Activated naive CD4-positive, alpha-beta T cell treated with anti-CD3 and anti-CD28 coated beads, Interleukin-2, amount 50 U/mL, for 16 hours (primary cell): ENCODE measurements around the gene SRMS.
"Not testable (repeated sequence)": the region's sequence is repeated elsewhere in the genome, so short reads cannot be mapped to it uniquely, and the experiment has no call there.

ENCODE experiments used
- DNase-seq: peaks from one replicate; pipeline ENCODE4 v3.0.0-alpha.2; 2020

The SRMS gene

DNA sequence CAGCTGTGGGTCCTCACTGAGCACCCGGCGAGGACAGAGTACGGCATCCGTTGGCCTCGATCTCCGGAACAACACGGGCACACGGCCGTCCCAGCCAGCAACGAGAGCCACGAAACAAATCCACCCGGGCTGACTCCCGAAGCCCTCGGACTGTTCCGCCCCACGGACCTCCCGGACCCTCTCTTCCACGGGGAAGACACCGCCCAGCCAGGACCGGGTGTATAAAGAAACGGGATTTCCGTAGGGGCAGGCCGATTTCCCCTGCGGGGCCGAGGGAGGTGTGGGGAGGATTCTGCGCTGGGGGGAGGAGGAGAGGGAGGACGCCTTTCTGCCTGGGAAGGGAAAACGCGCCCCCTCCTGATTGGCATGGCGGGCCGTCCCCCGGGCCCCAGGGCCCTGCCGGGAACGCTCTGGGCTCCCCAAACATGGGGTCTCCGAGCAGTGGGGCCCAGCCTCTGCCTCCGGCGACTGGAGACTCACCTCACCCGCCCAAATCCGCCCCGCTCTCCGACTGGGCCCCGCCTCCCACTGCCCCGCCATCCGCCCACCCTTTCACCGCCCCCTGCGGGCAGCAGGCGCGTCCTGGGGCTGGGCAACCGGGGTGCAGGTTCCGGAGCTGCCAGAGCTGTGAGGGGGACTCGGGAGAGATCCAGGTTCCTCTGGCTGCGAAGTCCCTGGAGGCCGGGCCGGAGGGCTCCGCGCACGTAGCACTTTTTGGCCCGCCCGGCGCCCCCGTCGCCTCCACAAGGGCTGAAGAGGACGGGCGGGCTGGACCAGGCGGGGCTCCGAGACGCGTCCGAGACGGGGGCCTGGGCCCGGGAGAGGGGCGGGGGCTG lies 27.7 kb downstream of the SRMS start:
- DNase-seq = peak; percentile 57

DNA sequence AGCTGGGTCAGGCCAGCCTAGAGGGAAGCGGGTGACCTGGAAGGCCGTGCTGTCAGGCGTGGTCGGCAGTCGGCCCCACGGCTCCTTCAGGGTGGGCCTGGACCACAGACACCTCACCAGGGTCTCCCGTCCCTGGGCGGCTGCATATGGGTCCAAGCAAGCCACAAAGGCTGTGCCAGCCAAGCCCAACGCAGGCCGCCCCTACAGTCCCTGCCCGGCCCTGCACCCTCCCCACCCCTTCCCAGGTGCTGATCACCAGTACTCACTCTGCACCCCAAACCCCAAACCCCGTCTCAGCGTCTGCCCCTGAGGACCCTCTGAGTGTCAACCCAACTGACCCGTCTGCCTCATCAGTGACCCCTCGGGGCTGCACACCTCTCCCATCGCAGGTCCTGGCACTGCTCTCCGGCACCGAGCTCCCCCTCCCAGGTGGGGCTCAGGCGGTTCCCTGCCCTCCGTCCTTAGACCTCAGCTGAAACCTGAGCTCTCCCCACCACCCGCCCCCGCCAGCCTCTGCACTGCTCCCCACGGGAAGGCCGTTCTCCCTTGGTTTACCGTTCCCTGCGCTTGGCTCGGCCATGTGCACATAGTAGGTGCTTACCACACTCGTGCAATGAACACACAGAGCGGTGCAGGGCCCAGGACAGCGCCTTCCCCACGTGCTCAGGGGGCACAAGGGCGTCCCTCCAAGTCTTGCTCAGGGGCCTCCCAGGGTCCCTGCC lies 28.4 kb downstream of the SRMS start:
- no peak for DNase-seq

DNA sequence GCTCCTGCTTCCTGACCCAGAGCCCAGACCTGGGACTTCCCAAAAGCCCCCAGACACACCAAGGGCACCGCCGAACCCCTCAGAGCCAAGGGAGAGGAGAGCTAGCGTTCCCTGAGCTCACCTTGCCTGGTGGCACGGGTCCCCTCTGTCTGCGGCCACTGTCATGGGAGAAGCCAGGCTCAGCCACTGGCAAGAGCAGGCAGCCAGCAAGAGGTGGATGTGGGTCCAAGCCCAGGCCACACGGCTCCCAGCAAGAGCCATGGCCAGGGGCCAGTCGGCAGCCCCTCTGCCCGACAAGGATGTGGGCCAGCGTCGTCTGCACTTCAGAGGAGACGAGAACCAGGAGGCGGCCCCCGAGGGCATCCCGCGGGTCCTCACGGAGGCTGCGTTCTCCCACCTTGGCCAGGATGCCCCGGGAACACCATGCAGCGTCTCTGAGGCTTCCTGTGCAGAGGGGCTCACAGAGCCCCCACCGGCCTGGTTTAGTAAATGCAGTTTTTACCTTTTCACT lies 29.1 kb downstream of the SRMS start:
- DNase-seq = no peak

DNA sequence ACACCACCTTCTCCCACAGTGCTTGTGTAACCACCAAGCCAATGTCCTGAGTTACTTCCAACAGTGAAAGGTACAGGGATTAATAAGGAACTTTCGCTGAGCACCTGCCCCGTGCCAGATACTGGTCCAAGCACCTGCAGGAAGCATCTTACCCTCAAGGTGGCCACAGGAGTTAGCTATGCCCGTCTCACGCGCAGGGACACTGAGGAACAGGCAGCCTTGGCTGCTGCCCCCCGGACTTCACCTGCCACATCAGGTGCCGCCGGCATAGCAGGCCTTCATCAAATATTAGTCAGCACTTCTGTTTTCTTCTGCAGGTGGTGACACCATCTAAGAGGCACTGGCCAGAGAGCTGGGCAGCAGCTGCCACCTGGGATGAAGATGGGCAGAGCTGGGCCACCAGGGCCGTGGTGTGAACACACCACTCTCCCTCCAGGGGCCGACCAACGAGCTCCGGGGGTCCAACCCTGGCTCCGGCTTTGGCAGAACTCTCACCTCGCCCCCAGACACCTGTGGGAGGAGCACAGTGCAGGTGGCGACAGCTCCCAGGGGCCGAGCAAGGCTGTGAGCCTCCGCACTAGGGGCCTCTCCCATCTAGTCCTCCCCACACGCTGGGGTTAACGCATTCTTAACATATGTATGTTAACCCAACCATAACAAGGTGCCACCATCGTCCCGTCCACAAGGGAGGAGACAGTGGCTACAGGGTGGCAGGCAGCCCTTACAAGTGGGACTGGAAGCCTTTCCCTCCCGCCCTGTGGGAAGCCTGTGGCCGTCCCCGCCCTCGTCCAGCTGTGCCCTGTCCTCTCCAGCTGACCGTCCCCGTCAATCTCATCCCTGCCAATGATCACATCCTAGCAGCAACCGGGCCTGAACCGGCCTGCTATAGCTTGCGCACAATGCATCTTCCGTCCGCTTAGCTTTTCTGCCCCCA lies 29.9 kb downstream of the SRMS start:
- no peak for DNase-seq

DNA sequence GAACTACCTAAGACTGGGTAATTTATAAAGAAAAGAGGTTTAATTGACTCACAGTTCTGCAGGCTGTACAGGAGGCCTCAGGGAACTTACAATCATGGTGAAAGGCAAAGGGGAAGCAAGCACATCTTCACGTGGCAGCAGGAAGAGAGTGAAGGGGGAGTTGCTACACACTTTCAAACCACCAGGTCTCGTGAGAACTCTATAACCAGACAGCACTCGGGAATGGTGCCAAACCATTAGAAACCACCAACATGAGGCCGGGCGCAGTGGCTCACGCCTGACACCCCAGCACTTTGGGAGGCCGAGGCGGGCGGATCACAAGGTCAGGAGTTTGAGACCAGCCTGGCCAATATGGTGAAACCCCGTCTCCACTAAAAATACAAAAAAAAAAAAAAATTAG lies 33.0 kb downstream of the SRMS start:
- DNase-seq = not testable (repeated sequence)

DNA sequence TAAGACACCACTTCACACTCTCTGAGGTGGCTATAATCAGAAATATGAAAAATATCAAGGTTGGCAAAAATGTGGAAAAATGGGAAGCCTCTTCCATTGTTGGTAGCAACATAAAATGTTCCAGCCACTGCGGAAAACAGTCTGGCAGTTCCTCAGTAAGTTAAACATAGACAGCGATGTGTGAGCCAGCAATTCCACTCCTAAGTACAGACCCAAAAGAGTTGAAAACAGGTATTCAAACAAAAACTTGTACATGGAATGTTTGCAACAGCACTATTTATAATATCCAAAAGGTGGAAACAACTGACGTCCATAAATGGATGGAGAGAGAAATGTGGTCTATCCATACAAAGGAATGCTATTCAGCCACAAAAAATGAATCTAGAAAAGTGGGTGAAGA lies 34.3 kb downstream of the SRMS start:
- no peak for DNase-seq

DNA sequence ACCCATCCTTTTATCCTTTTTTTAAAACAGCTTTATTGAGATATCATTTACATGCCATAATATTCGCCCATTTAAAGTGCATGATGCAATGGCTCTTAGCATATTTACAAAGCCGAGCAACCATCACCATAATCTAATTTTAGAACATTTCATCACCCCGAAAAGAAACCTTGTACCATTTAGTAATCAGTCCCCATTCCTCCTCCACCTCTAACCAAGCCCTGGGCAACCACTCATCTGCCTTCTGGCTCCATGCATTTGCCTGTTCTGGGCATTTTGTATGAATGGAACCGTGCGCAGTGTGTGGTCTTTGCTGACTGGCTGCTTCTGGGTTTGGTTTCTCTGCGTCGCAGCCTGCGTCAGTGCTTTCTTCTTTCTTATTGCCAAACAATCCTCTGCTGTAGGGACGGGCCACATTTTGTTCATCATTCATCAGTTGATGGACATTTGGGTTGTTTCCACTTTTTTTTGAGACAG lies 38.4 kb downstream of the SRMS start:
- no peak for DNase-seq

DNA sequence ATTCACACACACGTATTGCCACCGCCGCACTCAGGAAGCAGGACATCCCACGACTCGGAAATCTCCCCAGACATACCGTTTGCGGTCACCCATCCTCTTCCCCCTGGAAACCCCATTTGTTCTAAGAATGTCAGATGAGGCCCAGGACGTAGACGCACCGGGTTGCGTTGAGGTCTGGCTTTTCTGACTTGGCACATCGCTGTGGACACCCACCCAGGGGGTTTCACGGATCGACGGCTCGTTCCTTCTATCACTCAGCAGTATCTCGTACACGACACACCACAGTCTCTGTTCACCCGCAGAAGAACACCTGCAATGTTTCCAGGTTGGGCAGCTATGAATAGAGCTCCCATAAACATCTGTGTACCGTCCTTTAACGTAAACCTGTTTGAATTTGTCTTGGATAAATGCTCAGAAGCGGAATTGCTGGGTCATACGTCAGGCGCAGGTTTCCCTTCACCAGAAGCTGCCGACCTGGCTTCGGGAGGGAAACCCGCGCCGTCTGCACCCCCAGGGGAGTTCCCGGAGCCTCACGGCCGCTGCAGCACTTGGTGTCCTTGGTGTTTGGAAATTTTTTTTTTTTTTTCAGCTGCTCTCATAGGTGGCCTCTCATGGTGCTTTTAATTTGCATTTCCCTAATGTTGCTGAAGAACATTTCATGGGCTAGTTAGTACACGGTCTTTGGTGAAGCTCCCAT lies 39.3 kb downstream of the SRMS start:
- DNase-seq = no peak

DNA sequence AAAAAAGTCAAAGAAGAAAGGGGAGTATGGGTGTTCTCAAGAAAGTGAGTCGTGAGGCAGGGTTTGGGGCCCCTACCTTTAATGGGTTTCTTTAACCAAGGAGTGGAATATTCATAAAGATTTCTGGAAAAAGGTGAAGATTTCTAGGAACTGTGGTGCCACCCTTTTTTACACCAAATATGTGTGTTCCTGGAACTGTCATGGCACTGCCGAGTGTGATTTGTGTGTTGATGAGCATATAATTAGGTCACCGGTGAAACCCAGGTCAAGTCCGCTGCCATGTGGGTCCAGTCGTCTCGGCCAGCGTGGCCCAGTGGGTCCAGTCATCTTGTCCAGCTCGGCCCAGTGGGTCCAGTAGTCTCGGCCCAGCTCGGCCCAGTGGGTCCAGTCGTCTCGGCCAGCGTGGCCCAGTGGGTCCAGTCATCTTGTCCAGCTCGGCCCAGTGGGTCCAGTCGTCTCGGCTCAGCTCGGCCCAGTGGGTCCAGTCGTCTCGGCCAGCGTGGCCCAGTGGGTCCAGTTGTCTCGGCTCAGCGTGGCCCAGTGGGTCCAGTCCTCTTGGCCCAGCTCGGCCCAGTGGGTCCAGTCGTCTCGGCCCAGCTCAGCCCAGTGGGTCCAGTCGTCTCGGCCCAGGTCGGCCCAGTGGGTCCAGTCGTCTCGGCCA lies 40.3 kb downstream of the SRMS start:
- DNase-seq = no peak

DNA sequence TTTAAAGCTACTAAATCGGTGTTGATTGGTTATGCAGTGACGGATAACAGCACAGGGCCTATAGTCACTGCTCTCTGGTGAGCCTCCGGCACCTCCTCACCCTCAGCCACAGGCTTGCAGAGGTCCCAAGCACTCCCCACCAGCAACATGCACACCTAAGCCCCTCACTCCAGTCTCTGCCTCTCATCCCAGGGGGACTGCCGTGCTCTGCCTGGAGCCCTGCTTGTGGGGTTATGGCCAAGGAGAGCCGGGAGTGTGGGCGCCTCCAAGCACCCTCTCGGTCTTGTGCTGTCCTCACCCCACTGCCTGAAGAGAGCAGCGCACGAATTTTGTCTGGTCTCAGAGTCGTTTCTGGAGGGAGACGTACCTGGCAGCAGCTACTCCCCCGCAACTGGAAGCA lies 41.8 kb downstream of the SRMS start:
- DNase-seq = no peak

DNA sequence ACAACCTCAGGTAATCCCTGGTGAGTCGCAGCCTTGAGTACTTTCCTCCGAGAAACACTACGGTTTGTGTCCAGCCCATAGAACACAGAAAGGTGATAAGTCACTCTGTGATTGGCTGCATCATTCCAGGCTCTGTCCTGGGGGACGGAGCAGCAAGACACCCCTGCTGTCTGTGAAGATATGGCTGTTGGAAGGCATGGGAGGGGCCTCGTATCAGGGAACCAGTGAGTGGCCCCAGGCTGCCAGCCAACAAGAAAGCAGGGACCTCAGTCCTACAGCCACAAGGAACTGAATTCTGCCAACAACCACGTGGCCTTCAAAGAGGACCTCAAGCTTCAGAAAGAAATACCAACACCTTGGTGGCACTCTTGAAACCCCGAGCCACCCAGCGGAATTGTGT lies 42.3 kb downstream of the SRMS start:
- DNase-seq = no peak

DNA sequence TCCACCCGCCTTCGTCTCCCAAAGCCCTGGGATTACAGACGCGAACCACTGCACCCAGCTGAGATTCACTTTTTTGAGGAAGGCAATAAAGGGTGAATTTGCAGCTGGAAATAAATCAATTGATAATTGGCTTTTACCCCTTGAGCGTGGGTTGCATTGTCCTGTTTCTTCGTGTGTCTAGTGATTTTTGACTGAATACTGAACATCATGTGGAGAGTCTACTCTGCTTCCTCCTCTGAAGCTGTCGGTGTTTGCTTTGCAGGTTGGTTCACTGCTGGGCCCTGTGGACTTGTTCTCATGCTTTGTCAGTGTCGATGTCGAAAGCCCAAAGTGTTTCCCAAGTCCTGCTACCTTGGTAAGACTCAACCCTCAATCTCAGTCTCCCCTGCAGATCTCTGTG lies 42.9 kb downstream of the SRMS start:
- DNase-seq = no peak

DNA sequence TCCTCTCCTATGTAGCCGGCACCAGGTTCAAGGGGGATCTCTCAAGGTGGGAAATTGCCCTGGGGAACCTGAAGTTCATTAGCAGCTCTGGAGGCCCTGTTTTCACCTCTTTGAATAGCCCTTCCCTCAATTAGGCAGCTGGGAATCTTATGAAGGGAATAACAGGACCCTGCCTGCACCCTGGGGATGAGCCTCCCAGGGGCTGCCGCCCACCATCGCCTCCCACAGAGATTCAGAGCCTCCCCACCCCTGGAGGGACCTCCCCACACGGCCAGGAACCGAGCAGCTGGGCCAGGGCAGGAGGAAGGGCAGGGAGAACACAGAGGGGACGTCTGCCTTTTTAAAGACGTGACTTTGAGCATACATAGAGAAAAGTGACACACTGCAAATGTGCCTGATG lies 44.0 kb downstream of the SRMS start:
- DNase-seq = no peak

DNA sequence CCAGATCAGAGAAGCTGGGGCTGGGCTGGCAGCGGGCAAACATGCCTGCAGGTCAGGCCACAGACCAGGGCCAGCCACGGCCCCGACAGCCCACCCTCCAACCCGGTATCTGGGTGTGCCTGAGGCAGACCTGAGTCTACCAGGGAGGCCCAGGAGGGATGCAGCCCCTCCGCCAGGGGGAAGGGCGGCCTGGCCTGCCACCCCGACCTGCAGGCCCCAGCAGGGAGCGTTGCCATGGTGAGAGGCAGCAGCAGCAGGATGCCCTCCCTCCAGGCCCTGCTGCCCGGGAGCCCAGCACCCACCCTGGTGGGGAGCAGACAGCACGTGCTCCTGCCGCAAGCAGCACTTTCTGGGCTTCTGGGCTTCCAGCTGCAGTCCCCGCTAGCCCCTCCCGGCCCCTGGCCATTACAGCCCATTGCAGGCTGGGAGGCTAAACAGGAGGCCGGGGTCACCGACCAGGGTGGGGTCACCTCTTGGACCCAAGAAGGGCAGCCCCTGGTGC lies 44.8 kb downstream of the SRMS start:
- DNase-seq = no peak

DNA sequence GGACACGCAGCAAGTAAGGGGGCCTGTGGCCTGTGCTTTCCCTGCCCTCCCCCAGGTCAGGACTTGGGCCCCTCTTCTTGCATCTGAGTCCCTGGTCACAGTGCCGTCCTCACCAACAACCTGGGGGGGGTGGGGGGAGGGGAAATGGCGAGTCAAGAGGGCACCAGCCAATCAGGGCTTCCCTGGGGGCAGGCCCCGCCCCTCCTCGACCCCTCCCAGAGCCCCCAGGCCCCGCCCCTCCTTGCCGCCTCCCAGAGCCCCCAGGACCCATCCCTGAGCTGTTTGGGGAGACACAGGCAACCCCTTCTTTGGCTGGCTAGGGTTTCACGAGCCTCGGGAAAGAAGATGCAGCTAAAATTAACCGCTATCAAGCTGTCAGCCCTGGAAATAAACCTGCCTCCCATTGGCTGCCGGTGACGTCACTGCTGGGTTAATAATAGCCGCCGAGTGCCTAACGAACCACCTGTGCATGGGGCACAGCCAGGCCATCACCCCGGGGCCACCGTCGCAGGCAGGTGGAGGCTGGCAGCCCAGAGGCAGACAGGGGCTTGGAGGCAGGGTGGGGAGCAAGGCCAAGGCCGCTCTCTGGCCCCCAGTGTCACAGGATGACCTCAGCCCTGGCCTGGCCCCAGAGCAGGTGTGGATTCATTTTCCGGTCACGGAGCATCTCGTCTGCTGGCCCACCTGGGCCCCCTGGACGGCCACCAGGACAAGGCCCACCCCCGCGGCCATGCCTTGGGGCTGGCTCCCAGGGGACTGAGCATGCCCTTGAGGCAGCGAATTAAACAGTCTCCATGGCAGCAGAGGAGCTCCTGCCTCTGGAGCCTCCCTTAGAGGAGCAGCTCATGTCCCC lies 45.5 kb downstream of the SRMS start:
- no peak for DNase-seq

DNA sequence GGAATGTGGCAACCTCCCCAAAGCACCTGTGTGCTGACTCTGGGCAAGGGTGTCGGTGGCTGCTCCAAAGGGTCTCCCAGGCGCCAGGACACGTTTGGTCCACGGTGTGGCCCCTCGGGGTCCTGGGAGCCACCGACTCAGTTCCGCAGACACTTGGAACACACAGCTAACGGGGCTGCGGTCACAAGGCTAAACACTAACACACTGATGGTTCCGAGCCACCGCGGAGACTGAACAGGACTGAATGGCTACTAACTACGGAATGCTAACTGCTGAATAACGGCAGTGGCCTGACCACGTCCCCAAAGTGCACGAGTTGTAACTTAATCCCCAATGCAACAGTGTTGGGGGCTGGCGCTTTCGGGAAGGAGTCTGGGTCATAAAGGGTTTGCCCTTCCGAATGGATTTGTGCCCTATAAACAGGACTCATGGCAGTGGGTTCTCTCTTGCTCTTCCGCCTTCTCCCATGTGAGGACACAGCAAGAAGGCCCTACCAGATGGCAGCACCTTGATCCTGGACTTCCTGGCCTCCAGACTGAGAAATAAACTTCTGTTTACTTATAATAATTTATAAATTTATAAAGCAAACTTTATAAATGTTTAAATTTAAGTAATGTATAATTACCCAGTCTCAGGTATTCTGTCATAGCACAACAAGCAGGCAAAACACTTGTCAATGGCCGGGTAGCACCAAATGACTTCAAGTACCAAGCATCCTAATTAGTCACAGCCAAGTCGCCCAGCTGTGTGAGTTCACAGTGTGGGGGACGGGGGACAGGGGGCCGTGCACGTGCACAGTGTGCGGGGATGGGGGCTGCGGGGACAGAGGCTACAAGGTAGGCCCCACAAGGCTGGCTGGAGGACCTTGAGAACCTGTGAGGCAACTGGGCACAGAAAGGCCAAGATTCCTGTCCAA lies 46.4 kb downstream of the SRMS start:
- DNase-seq = no peak

DNA sequence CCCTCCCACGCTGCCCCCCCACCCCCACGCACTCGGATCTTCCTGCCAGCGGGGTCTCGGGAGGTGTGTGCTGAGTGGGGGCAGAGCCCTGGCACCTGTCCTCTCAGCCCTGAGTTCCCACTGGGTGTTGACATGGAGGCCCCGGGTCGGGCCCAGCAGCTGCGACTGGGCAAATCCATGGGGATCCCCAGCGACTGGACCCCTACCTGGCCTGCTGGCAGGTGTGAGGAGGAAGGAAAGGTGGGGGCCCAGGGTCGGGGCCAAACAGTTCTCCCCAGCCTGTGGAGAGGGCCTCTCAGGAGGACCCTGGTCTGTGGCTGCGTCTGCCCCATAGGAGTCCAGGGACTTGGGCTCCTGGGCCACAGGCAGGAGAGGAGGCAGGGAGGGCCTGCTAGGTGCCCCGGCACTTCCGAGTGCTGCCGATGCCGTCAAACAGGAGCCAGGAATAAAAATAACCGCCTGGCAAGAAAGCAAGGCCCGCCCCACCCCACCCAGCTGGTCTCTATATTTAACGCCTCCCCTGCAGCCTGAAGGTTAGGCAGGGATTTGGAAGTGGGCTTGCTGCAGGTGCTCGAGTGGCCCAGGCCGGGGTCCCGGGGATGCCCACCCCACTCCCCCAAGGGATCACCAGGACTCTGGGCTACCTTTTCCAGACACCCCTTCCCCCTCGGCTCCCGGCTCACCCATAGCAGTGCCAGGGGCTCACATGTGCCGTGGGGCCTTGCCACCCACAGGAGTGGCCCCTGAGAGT lies 47.2 kb downstream of the SRMS start:
- no peak for DNase-seq

DNA sequence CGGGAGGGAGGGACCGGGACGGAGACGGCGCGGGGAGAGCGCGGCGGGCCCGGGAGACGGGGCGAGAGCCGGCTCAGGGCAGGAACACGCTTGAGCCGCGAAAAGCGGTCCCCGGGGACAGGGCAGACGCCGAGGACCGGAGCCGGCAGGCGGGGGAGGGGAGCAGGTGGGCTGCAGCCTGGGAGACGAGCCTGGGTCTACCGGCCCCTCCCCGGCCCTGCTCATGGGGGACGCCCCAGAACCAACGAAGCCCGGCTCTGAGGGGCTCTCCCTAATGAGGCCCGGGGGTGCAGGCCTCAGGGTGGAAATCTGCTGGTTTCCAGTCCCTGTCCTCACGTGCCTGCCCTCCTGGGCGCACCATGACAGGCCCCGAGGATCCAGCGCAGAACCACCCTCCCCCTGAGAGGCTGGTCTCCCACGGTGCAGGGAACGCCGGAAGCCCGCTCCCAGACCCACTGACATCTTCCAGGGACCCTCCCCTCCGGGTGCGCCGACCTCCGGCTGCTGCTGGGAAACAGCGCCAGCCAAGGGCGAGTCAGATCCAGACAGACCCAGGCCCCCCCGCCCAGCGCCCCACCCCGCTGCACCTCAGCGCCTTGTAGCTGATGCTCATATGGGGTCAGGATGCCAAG lies 48.1 kb downstream of the SRMS start:
- no peak for DNase-seq
